Spleen (tissue), 7 donors: ENCODE data around the gene PIGQ.

ENCODE experiments used
- CTCF ChIP-seq, 11 experiments: fragments of 200-600 bp in 7 of 11; fragments of 450-650 bp in 4 of 11; sonication (generic) in 4 of 11; IDR thresholded peaks in 8 of 11; conservative IDR thresholded peaks in 3 of 11; 1 replicate in 7 of 11; 2 replicates in 4 of 11; pipeline versions ENCODE4 v1.4.0 to v1.8.0; 2016 to 2021; ENCODE audit warnings: antibody characterized with exemption in 11 of 11, inconsistent platforms in 4 of 11, mild to moderate bottlenecking in 1 of 11
- POLR2A ChIP-seq, 3 donors: fragments of 450-650 bp; IDR thresholded peaks; one replicate each; pipeline ENCODE4 v1.5.1; 2017; ENCODE audit warnings: antibody characterized with exemption in 3 of 3, mild to moderate bottlenecking in 1 of 3
- donor health status: DM: no; HTN: no; CAD: no; lungs with moderate emphysema.
- donor health status: DM: no; HTN: no; CAD: no.
- donor health status: DM: no; HTN: no; CAD: no.

DNA sequence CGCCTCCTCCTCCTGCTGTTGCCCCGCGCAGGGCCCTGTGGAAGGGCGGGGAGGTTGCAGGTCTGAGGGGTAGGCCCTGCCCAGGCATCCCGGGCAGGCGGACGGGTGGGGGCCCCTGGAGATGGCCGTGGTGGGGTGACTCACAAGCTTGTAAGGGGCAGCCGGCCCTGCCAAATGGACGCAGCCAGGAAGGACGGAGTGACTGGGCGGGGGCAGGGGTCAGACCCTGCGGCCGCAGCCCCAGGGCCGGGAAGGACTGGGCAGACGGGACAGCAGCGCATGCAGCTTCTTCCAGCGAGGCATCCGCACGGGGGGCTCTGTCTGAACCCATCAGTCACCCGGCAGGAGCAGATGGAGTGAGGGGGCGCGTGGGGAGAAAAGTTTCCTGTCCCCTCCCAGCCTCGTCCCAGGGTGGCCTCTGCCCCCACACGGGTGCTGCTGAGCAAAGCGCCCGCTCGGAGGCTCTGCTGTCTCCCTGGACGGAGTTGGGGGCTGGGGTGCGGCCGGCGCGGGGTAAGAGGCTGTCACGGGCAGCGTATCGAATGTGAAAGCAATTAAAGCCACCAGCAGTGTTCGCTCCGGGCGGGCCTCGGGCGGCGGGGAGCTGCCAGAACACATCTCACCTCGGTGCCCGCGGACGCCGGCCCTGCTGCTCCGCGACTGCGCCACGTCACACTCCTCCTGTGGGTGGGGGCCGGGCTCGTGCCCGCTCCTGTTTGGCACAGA lies 15.0 kb upstream of the PIGQ start:
- TF ChIP-seq POLR2A (IDR thresholded peaks at IDR 0.05) (no peak), CTCF (IDR thresholded peaks at IDR 0.05 in 8 of 11, conservative IDR thresholded peaks at IDR 0.05 in 3 of 11) (no peak)
